DOHH2 (cell line): ENCODE measurements around the gene STEAP1B.

ENCODE experiments used
- EZH2phosphoT487 ChIP-seq: fragments of 200-600 bp; sonication (generic); IDR thresholded peaks from 2 replicates; pipeline ENCODE4 v1.6.1; 2017; ENCODE audit warnings: borderline replicate concordance, mild to moderate bottlenecking, antibody characterized with exemption, low read length, moderate library complexity, mixed read lengths
- TF ChIP-seq, protein P1 (sequence below): fragments of 200-600 bp; sonication (generic); IDR thresholded peaks from one replicate; pipeline ENCODE4 v1.5.1; 2014; ENCODE audit warnings: antibody characterized with exemption, mild to moderate bottlenecking, low read depth, low read length; ENCODE audit not compliant: poor library complexity, severe bottlenecking

DNA sequence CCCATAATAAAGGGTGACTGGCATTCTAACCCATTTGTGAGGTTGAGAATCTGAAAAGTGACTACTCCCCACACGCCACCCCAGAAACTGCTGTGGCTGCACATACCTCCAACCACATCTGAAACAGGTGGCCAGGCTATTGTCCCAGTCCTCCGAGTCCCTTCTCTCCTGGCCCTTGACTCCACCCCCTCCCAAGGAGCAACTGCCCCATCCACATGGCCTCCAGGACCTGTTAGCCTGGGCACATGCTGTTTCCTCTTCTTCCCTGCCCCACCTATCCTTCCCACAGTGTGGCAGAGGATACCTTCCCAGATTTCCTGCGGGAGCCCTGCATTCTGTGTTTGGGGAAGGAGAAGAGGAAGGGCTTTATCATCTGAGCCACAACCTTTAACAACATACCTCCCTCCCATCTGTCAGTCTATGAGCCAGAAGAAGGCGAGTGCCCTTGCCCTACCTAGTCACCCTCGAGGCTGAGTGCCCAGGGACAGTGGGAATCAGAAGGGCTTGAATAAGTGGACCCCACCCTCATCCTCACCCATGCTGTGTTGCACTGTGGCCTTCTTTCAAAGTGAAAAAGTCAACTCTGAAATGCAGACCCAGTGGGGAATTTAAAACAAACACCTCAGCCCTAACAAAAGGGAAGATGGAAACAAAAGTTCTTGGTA is 11.9 kb downstream of the STEAP1B start:
- TF ChIP-seq EZH2phosphoT487: no peak
- TF ChIP-seq, protein P1, sequence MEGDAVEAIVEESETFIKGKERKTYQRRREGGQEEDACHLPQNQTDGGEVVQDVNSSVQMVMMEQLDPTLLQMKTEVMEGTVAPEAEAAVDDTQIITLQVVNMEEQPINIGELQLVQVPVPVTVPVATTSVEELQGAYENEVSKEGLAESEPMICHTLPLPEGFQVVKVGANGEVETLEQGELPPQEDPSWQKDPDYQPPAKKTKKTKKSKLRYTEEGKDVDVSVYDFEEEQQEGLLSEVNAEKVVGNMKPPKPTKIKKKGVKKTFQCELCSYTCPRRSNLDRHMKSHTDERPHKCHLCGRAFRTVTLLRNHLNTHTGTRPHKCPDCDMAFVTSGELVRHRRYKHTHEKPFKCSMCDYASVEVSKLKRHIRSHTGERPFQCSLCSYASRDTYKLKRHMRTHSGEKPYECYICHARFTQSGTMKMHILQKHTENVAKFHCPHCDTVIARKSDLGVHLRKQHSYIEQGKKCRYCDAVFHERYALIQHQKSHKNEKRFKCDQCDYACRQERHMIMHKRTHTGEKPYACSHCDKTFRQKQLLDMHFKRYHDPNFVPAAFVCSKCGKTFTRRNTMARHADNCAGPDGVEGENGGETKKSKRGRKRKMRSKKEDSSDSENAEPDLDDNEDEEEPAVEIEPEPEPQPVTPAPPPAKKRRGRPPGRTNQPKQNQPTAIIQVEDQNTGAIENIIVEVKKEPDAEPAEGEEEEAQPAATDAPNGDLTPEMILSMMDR: no peak
